ENCODE data around the gene RPL11.

RPL11 gene

GRCh38 chr1:23741609-23742008 is 50.0 kb downstream of the RPL11 start:
- Histone ChIP-seq H3K4me3 (ENCODE audit: control insufficient read depth in 1 of 7, extremely low read depth in 1 of 7, insufficient read depth in 4 of 7, low read depth in 2 of 7, low read length in 6 of 7) (no peak overlapping the region), H3K4me1 (ENCODE audit: control extremely low read depth in 1 of 4, control insufficient read depth in 4 of 4, insufficient read depth in 4 of 4, low read length in 3 of 4) (peaks cover 8 to 24% (median 18%) of the 10 kb centered on the region in 4 experiments), H3K9me3 (ENCODE audit: control extremely low read depth in 1 of 5, control insufficient read depth in 4 of 5, insufficient read depth in 2 of 5, low read depth in 1 of 5, low read length in 4 of 5) (no peaks in the 10 kb centered on the region), H3K27me3 (replicated peaks in 2 of 5; ENCODE audit: control insufficient read depth in 4 of 5, insufficient read depth in 5 of 5, low read length in 4 of 5) (no peaks in the 10 kb centered on the region), H3K27ac (ENCODE audit: insufficient read depth in 1 of 2, low read depth in 1 of 2, low read length in 2 of 2, poor library complexity in 1 of 2, severe bottlenecking in 2 of 2) (no peak overlapping the region), H3K36me3 (ENCODE audit: control insufficient read depth in 4 of 4, insufficient read depth in 4 of 4, low read length in 3 of 4) (peaks cover 0 to 2% (median 0%) of the 10 kb centered on the region in 4 experiments)
- no peak for DNase-seq
- WGBS (ENCODE audit: insufficient coverage) = 100% methylated on average over 2 of the region's 5 CpGs
- POLR2A ChIA-PET = no interaction called here
- CTCF ChIA-PET = interaction anchor here (1.1 kb wide), 1 partner anchor 12 kb away, joined by 3 read pairs; no protein-coding TSS in a partner anchor

GRCh38 chr1:23742670-23743286 is 51.2 kb downstream of the RPL11 start:
- Histone ChIP-seq H3K27me3 (replicated peaks in 2 of 5; ENCODE audit: control insufficient read depth in 4 of 5, insufficient read depth in 5 of 5, low read length in 4 of 5) (no peaks in the 10 kb centered on the region), H3K27ac (ENCODE audit: insufficient read depth in 1 of 2, low read depth in 1 of 2, low read length in 2 of 2, poor library complexity in 1 of 2, severe bottlenecking in 2 of 2) (peak overlapping the region; percentile 40 to 82), H3K4me1 (ENCODE audit: control extremely low read depth in 1 of 4, control insufficient read depth in 4 of 4, insufficient read depth in 4 of 4, low read length in 3 of 4) (peaks cover 8 to 24% (median 18%) of the 10 kb centered on the region in 4 experiments), H3K36me3 (ENCODE audit: control insufficient read depth in 4 of 4, insufficient read depth in 4 of 4, low read length in 3 of 4) (peaks cover 0 to 10% (median 3%) of the 10 kb centered on the region in 4 experiments), H3K9me3 (ENCODE audit: control extremely low read depth in 1 of 5, control insufficient read depth in 4 of 5, insufficient read depth in 2 of 5, low read depth in 1 of 5, low read length in 4 of 5) (no peaks in the 10 kb centered on the region), H3K4me3 (ENCODE audit: control insufficient read depth in 1 of 7, extremely low read depth in 1 of 7, insufficient read depth in 4 of 7, low read depth in 2 of 7, low read length in 6 of 7) (peak overlapping the region; percentile 80 to 96 (median 90))
- ChIA-PET CTCF (interaction anchor here (1.0 to 1.4 kb wide), 2 partner anchors 55 to 198 kb away, joined by 3 to 4 read pairs; no protein-coding TSS in a partner anchor), POLR2A (interaction anchor here (1.7 kb wide), 1 partner anchor 51 kb away, joined by 6 read pairs; the partner anchor contains the start of gene RPL11)
- 9% methylated on average over 26 of the region's 28 CpGs for WGBS (ENCODE audit: insufficient coverage)
- peak in 2 of 3 donors; percentile 32 to 64 for DNase-seq

- H3K27ac ChIP-seq (ENCODE audit: insufficient read depth in 1 of 2, low read depth in 1 of 2, low read length in 2 of 2, poor library complexity in 1 of 2, severe bottlenecking in 2 of 2) = peak within 1 kb of the TSS; percentile 58 to 82
- H3K36me3 ChIP-seq (ENCODE audit: control insufficient read depth in 4 of 4, insufficient read depth in 4 of 4, low read length in 3 of 4) = peaks cover 2 to 13% (median 3%) of the 10 kb centered on the region in 4 experiments
- H3K4me3 ChIP-seq (ENCODE audit: control insufficient read depth in 1 of 7, extremely low read depth in 1 of 7, insufficient read depth in 4 of 7, low read depth in 2 of 7, low read length in 6 of 7) = peak within 1 kb of the TSS; percentile 80 to 96 (median 90)
- peaks cover 8 to 24% (median 18%) of the 10 kb centered on the region in 4 experiments for H3K4me1 ChIP-seq (ENCODE audit: control extremely low read depth in 1 of 4, control insufficient read depth in 4 of 4, insufficient read depth in 4 of 4, low read length in 3 of 4)
- under 1% methylated on average over 104 of the region's 119 CpGs for WGBS (ENCODE audit: insufficient coverage)
- no peaks in the 10 kb centered on the region for H3K9me3 ChIP-seq (ENCODE audit: control extremely low read depth in 1 of 5, control insufficient read depth in 4 of 5, insufficient read depth in 2 of 5, low read depth in 1 of 5, low read length in 4 of 5)
- peak; percentile 67 to 88 (median 83) for DNase-seq
- ChIA-PET POLR2A (interaction anchor here (0.6 to 1.7 kb wide), 5 partner anchors 14 to 824 kb away, joined by 3 to 7 read pairs (median 6); partner anchors contain the start of gene RPL11), CTCF (interaction anchor here (1.0 to 1.4 kb wide), 3 partner anchors 51 to 198 kb away, joined by 3 to 4 read pairs (median 3); no protein-coding TSS in a partner anchor)
- no peaks in the 10 kb centered on the region for H3K27me3 ChIP-seq (replicated peaks in 2 of 5; ENCODE audit: control insufficient read depth in 4 of 5, insufficient read depth in 5 of 5, low read length in 4 of 5)
Measured at GRCh38 chr1:23743287-23744152, 51.9 kb downstream of the RPL11 start, which contains the start of gene ELOA. Gene ELOA, plus strand, starts transcription at chr1:23743471. Its CDS starts 33 bp downstream, at chr1:23743504.

GRCh38 chr1:23745515-23745914 is 53.9 kb downstream of the RPL11 start:
- Histone ChIP-seq H3K27me3 (replicated peaks in 2 of 5; ENCODE audit: control insufficient read depth in 4 of 5, insufficient read depth in 5 of 5, low read length in 4 of 5) (no peaks in the 10 kb centered on the region), H3K4me3 (ENCODE audit: control insufficient read depth in 1 of 7, extremely low read depth in 1 of 7, insufficient read depth in 4 of 7, low read depth in 2 of 7, low read length in 6 of 7) (peak overlapping the region in 1 of 7 experiments; percentile 96), H3K27ac (ENCODE audit: insufficient read depth in 1 of 2, low read depth in 1 of 2, low read length in 2 of 2, poor library complexity in 1 of 2, severe bottlenecking in 2 of 2) (no peak overlapping the region), H3K36me3 (ENCODE audit: control insufficient read depth in 4 of 4, insufficient read depth in 4 of 4, low read length in 3 of 4) (peaks cover 2 to 24% (median 10%) of the 10 kb centered on the region in 4 experiments), H3K4me1 (ENCODE audit: control extremely low read depth in 1 of 4, control insufficient read depth in 4 of 4, insufficient read depth in 4 of 4, low read length in 3 of 4) (peaks cover 8 to 24% (median 18%) of the 10 kb centered on the region in 4 experiments), H3K9me3 (ENCODE audit: control extremely low read depth in 1 of 5, control insufficient read depth in 4 of 5, insufficient read depth in 2 of 5, low read depth in 1 of 5, low read length in 4 of 5) (no peaks in the 10 kb centered on the region)
- no CpG with 5 or more reads among the region's 1 CpG for WGBS (ENCODE audit: insufficient coverage)
- ChIA-PET POLR2A (no interaction called here), CTCF (interaction anchor here (0.9 to 2.2 kb wide), 2 partner anchors 26 to 45 kb away, joined by 3 to 7 read pairs; no protein-coding TSS in a partner anchor)
- DNase-seq = peak; percentile 46 to 64 (median 58)
